H1 (cell line): ENCODE data around the gene GALNTL6.

Source experiments
- CTCF ChIP-seq, 3 experiments: IDR thresholded peaks; 1 replicate in 2 of 3; 2 replicates in 1 of 3; pipeline versions ENCODE4 v1.5.1 to v1.6.1; 2011; ENCODE audit warnings: low read length in 3 of 3, mild to moderate bottlenecking in 3 of 3, inconsistent platforms in 2 of 3, low read depth in 1 of 3, moderate library complexity in 1 of 3; ENCODE audit not compliant: insufficient read depth in 1 of 3; ENCODE audit errors: control extremely low read depth in 1 of 3
- EGR1 ChIP-seq: IDR thresholded peaks from 2 replicates; pipeline ENCODE4 v1.6.1; 2011; ENCODE audit warnings: low read depth, low read length, borderline replicate concordance
- EZH2 ChIP-seq: fragments of 200-600 bp; sonication (generic); IDR thresholded peaks from 2 replicates; pipeline ENCODE4 v1.7.1; 2012; ENCODE audit warnings: low read depth, mild to moderate bottlenecking, moderate library complexity, low read length, inconsistent platforms; ENCODE audit not compliant: severe bottlenecking
- GABPA ChIP-seq: IDR thresholded peaks from 2 replicates; pipeline ENCODE4 v1.6.1; 2011; ENCODE audit warnings: mild to moderate bottlenecking, low read length, moderate library complexity, borderline replicate concordance; ENCODE audit not compliant: insufficient read depth
- JUN ChIP-seq: IDR thresholded peaks from 2 replicates; pipeline ENCODE4 v1.6.1; 2011; ENCODE audit warnings: low read depth, mild to moderate bottlenecking, improper control_type of control experiment, low read length
- POLR2A ChIP-seq, 2 experiments: IDR thresholded peaks; 1 replicate in 1 of 2; 2 replicates in 1 of 2; pipeline ENCODE4 v1.6.1; 2011; ENCODE audit warnings: low read depth in 2 of 2, low read length in 2 of 2, mild to moderate bottlenecking in 2 of 2; ENCODE audit errors: control extremely low read depth in 1 of 2
- POLR2AphosphoS5 ChIP-seq: IDR thresholded peaks from 2 replicates; pipeline ENCODE4 v1.6.1; 2011; ENCODE audit warnings: low read depth, low read length
- TEAD4 ChIP-seq: IDR thresholded peaks from 2 replicates; pipeline ENCODE4 v1.6.1; 2012; ENCODE audit warnings: low read depth, low read length, inconsistent platforms, mixed read lengths
- USF2 ChIP-seq: IDR thresholded peaks from 2 replicates; pipeline ENCODE4 v1.6.1; 2011; ENCODE audit warnings: low read length, improper control_type of control experiment

- TF ChIP-seq TEAD4 (no peak), POLR2AphosphoS5 (no peak), GABPA (no peak), CTCF (IDR thresholded peaks at IDR 0.05; ENCODE audit: control extremely low read depth in 1 of 3, insufficient read depth in 1 of 3, low read depth in 1 of 3, low read length in 3 of 3) (no peak), POLR2A (IDR thresholded peaks at IDR 0.05; ENCODE audit: control extremely low read depth in 1 of 2, low read depth in 2 of 2, low read length in 2 of 2) (no peak), EZH2 (no peak), USF2 (no peak), JUN (no peak), EGR1 (no peak)
These were observed 1189.8 kb downstream of the GALNTL6 start for GRCh38 chr4:173002830-173003561.
